PC-3 (cell line): ENCODE data around the gene PLXNB3. TPM values are rescaled to one million over a fixed set of nuclear protein-coding genes. Genes with fewer than 3 reads are reported as not detected.

Experiments used
- ATAC-seq: fragments of 200-7000 bp; cut with Tn5 transposase; 2 replicates; pipeline ENCODE4 v1.9.1; 2020; ENCODE audit warnings: mild to moderate bottlenecking, moderate library complexity
- BruUV-seq: library from RNA; stranded (reverse); fragments of 400-500 nt; replicated peaks from 2 replicates; lab custom pipeline; 2021; lab: Mats Ljungman, UMichigan
- CTCF ChIA-PET: fragments of 300-600 bp; sonication (Branson Sonifier 250); formaldehyde crosslinking; loops from one replicate; lab custom pipeline; 2022; ENCODE audit warnings: antibody characterized with exemption; lab: Charles Lee
- POLR2A ChIA-PET: fragments of 300-600 bp; sonication (Branson Sonifier 250); formaldehyde crosslinking; loops from one replicate; lab custom pipeline; 2022; ENCODE audit warnings: antibody characterized with exemption; ENCODE audit not compliant: unreplicated experiment; lab: Charles Lee
- DNase-seq: peaks from one replicate; pipeline ENCODE4 v3.0.0-alpha.2; 2015
- H2AFZ ChIP-seq: fragments of 300-600 bp; sonication (generic); 2 replicates; pipeline ENCODE4 v1.6.0; 2016; ENCODE audit warnings: antibody characterized with exemption, low read length
- H3F3A ChIP-seq: fragments of 300-600 bp; sonication (generic); one replicate; pipeline ENCODE4 v1.6.0; 2017; ENCODE audit warnings: antibody characterized with exemption, low read length, control low read depth, mild to moderate bottlenecking; ENCODE audit not compliant: unreplicated experiment
- H3K27ac ChIP-seq: fragments of 300-600 bp; sonication (generic); 2 replicates; pipeline ENCODE4 v1.5.1; 2016; ENCODE audit warnings: mild to moderate bottlenecking, low read length
- H3K27me3 ChIP-seq: fragments of 300-600 bp; sonication (generic); 2 replicates; pipeline ENCODE4 v1.6.1; 2016; ENCODE audit warnings: low read length, mixed read lengths
- H3K36me3 ChIP-seq: fragments of 300-600 bp; sonication (generic); 2 replicates; pipeline ENCODE4 v1.6.1; 2016; ENCODE audit warnings: low read depth, mixed run types, low read length, mixed read lengths
- H3K4me1 ChIP-seq: fragments of 300-600 bp; sonication (generic); 2 replicates; pipeline ENCODE4 v1.5.1; 2016; ENCODE audit warnings: low read length; ENCODE audit not compliant: insufficient read depth
- H3K4me2 ChIP-seq: fragments of 300-600 bp; sonication (generic); 2 replicates; pipeline ENCODE4 v1.6.0; 2016; ENCODE audit warnings: low read length
- H3K4me3 ChIP-seq: fragments of 300-600 bp; sonication (generic); 2 replicates; pipeline ENCODE4 v1.5.1; 2016; ENCODE audit warnings: mild to moderate bottlenecking, low read length, mixed read lengths
- H3K79me2 ChIP-seq: fragments of 300-600 bp; sonication (generic); 2 replicates; pipeline ENCODE4 v1.6.1; 2017; ENCODE audit warnings: low read length, mixed read lengths
- H3K9ac ChIP-seq: fragments of 300-600 bp; sonication (generic); 2 replicates; pipeline ENCODE4 v1.6.0; 2016; ENCODE audit warnings: mild to moderate bottlenecking, low read length
- H3K9me2 ChIP-seq: fragments of 300-600 bp; sonication (generic); replicated peaks from 2 replicates; pipeline ENCODE4 v1.6.1; 2016; ENCODE audit warnings: mixed run types, low read length, mixed read lengths
- H3K9me3 ChIP-seq: fragments of 300-600 bp; sonication (generic); 2 replicates; pipeline ENCODE4 v1.6.1; 2016; ENCODE audit warnings: low read length, mixed read lengths
- H4K20me1 ChIP-seq: fragments of 300-600 bp; sonication (generic); 2 replicates; pipeline ENCODE4 v1.6.1; 2016; ENCODE audit warnings: low read length, mixed read lengths
- CTCF ChIP-seq: fragments of 300-600 bp; sonication (generic); conservative IDR thresholded peaks from 2 replicates; pipeline ENCODE4 v1.5.1; 2017; ENCODE audit warnings: antibody characterized with exemption, low read depth, mild to moderate bottlenecking, low read length
- EZH2 ChIP-seq: fragments of 300-600 bp; sonication (generic); IDR thresholded peaks from one replicate; pipeline ENCODE4 v1.6.1; 2017; ENCODE audit warnings: antibody characterized with exemption, mild to moderate bottlenecking, low read length; ENCODE audit not compliant: unreplicated experiment
- EZH2phosphoT487 ChIP-seq: fragments of 300-600 bp; sonication (generic); IDR thresholded peaks from 2 replicates; pipeline ENCODE4 v1.6.1; 2018; ENCODE audit warnings: mild to moderate bottlenecking, antibody characterized with exemption, low read length, borderline replicate concordance
- intact Hi-C: fragments of 100-400 bp; cut with micrococcal nuclease; formaldehyde crosslinking; loops from 2 replicates; pipeline ENCODE4 v1.9.0; 2023
- total RNA-seq: library from RNA; depleted of rRNA; stranded (reverse); fragments of >200 nt; gene quantifications from 2 replicates; pipeline ENCODE4 v1.2.3, GENCODE V29; 2014

Gene PLXNB3
- total RNA-seq, 1 experiment from 2014 or later, result 27.3 TPM

GRCh38 chrX:153806999-153807575, 43.0 kb downstream of the PLXNB3 start:
- DNase-seq (no peak), ATAC-seq (no peak)
- no peaks in the 10 kb centered on the region for H3K9me3 ChIP-seq
- ChIA-PET POLR2A (no interaction called here), CTCF (no interaction called here)
- H3F3A ChIP-seq, result no peaks in the 10 kb centered on the region
- H3K27ac ChIP-seq, result no peak overlapping the region
- no peak overlapping the region for H3K4me3 ChIP-seq
- H2AFZ ChIP-seq, result no peak overlapping the region
- BruUV-seq, result no TSS peak
- H3K36me3 ChIP-seq, result no peaks in the 10 kb centered on the region
- no peaks in the 10 kb centered on the region for H4K20me1 ChIP-seq
- no peaks in the 10 kb centered on the region for H3K79me2 ChIP-seq
- no peak overlapping the region for H3K9ac ChIP-seq
- H3K4me2 ChIP-seq, result no peak overlapping the region
- TF ChIP-seq CTCF (no peak), EZH2 (no peak), EZH2phosphoT487 (no peak)
- no peaks in the 10 kb centered on the region for H3K9me2 ChIP-seq
- intact Hi-C loops, result no loop called here
- no peaks in the 10 kb centered on the region for H3K27me3 ChIP-seq
- no peaks in the 10 kb centered on the region for H3K4me1 ChIP-seq

GRCh38 chrX:153807976-153808375, 43.9 kb downstream of the PLXNB3 start:
- H4K20me1 ChIP-seq, result no peaks in the 10 kb centered on the region
- no peaks in the 10 kb centered on the region for H3K79me2 ChIP-seq
- no peaks in the 10 kb centered on the region for H3F3A ChIP-seq
- H3K9me3 ChIP-seq, result no peaks in the 10 kb centered on the region
- H3K36me3 ChIP-seq, result no peaks in the 10 kb centered on the region
- H3K9me2 ChIP-seq, result no peaks in the 10 kb centered on the region
- H2AFZ ChIP-seq, result no peak overlapping the region
- no TSS peak for BruUV-seq
- ChIA-PET CTCF (no interaction called here), POLR2A (no interaction called here)
- no peak overlapping the region for H3K4me2 ChIP-seq
- no peak for TF ChIP-seq EZH2
- no peak for TF ChIP-seq EZH2phosphoT487
- TF ChIP-seq CTCF, result no peak
- no peak overlapping the region for H3K4me3 ChIP-seq
- ATAC-seq, result no peak
- H3K9ac ChIP-seq, result no peak overlapping the region
- no peak overlapping the region for H3K27ac ChIP-seq
- no peak for DNase-seq
- H3K27me3 ChIP-seq, result no peaks in the 10 kb centered on the region
- intact Hi-C loops, result no loop called here
- no peaks in the 10 kb centered on the region for H3K4me1 ChIP-seq

GRCh38 chrX:153812220-153812619, 48.2 kb downstream of the PLXNB3 start:
- DNase-seq, result no peak
- Histone ChIP-seq H3K4me1 (no peaks in the 10 kb centered on the region), H3K27me3 (no peaks in the 10 kb centered on the region), H3K4me3 (no peak overlapping the region), H4K20me1 (no peaks in the 10 kb centered on the region), H3K9me2 (no peaks in the 10 kb centered on the region), H3F3A (no peaks in the 10 kb centered on the region), H3K36me3 (no peaks in the 10 kb centered on the region), H3K4me2 (no peak overlapping the region), H3K79me2 (no peaks in the 10 kb centered on the region), H3K9me3 (no peaks in the 10 kb centered on the region), H3K9ac (no peak overlapping the region), H3K27ac (no peak overlapping the region), H2AFZ (no peak overlapping the region)
- ATAC-seq, result no peak
- CTCF ChIA-PET, result no interaction called here
- BruUV-seq, result no TSS peak
- POLR2A ChIA-PET, result no interaction called here
- intact Hi-C loops, result no loop called here
- no peak for TF ChIP-seq CTCF
- TF ChIP-seq EZH2phosphoT487, result no peak
- TF ChIP-seq EZH2, result no peak
